ENCODE data around the gene DEF6. TPM values are rescaled to one million over a fixed set of nuclear protein-coding genes. Genes with fewer than 3 reads are reported as not detected.

The DEF6 gene
- total and polyA plus RNA-seq, 2 of the 13 experiments (the other 11 are each of a cell fraction or from before 2014, with no cell fraction given) = 5.2 to 10.0 TPM

DNA sequence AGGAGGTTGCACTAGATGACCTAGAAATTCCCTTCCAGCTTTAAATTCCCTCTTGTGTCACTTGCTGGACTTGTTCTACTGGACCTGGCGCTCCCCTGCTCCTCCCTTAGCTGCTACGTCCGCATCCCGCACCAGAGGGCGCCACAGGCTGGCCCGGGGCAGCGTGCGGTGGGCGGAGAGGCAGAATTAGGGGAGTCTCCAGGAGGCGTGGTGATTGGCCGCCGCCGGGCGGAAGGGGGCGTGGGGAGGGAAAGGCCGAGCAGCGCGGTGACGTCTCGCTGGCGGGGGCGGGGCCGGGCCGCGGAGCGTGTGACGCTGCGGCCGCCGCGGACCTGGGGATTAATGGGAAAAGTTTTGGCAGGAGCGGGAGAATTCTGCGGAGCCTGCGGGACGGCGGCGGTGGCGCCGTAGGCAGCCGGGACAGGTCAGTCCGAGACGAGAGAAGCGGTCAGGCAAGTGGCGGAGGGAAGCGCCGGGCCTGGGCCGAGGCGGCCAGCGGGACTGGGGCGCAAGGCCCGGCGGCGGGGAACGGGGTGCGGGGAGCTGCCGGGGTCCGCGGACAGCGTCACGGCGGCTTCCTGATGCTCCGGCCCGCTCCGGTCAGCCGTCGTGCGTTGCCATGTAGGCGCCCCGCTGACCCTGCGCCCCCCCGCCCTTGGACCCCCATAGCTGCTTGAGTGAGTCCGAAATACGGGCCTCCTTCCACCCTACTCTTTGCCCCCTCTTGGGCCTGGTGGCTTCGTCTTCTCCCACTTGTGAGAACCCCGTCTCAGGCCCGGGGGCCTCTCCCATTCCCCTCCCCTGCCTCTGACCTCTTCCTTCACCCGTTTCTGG is 44.9 kb downstream of the DEF6 start, which contains the start of gene PPARD:
Gene PPARD (plus strand): TSS at position 301 of the 834 bp plus-strand sequence. CDS start 68,530 bp downstream, outside the sequence.
- BruUV-seq (replicated peaks) = no TSS peak
- peak; percentile 86 for FAIRE-seq
- intact Hi-C loops (cut with micrococcal nuclease; ENCODE audit: unreplicated experiment) = loop anchor here (1.0 kb wide), 5 partner anchors 45 to 154 kb away; partner anchors contain the start of genes DEF6 and RPL10A
- TF ChIP-seq, protein P1, sequence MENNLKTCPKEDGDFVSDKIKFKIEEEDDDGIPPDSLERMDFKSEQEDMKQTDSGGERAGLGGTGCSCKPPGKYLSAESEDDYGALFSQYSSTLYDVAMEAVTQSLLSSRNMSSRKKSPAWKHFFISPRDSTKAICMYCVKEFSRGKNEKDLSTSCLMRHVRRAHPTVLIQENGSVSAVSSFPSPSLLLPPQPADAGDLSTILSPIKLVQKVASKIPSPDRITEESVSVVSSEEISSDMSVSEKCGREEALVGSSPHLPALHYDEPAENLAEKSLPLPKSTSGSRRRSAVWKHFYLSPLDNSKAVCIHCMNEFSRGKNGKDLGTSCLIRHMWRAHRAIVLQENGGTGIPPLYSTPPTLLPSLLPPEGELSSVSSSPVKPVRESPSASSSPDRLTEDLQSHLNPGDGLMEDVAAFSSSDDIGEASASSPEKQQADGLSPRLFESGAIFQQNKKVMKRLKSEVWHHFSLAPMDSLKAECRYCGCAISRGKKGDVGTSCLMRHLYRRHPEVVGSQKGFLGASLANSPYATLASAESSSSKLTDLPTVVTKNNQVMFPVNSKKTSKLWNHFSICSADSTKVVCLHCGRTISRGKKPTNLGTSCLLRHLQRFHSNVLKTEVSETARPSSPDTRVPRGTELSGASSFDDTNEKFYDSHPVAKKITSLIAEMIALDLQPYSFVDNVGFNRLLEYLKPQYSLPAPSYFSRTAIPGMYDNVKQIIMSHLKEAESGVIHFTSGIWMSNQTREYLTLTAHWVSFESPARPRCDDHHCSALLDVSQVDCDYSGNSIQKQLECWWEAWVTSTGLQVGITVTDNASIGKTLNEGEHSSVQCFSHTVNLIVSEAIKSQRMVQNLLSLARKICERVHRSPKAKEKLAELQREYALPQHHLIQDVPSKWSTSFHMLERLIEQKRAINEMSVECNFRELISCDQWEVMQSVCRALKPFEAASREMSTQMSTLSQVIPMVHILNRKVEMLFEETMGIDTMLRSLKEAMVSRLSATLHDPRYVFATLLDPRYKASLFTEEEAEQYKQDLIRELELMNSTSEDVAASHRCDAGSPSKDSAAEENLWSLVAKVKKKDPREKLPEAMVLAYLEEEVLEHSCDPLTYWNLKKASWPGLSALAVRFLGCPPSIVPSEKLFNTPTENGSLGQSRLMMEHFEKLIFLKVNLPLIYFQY (CRISPR knock-in tag; IDR thresholded peaks at IDR 0.05; ENCODE audit: borderline replicate concordance) = peak; percentile 76; the same call in 1 of the 2 replicates
- peak; percentile 79; the same call in 1 of the 2 replicates for TF ChIP-seq ZNF331 (CRISPR knock-in tag; IDR thresholded peaks at IDR 0.05)
- TF ChIP-seq ZKSCAN1 (IDR thresholded peaks at IDR 0.05; ENCODE audit: low read length) = peak; percentile 63
- 0 out of 2 replicates have a peak, but pooled peaks have one; percentile 20 for TF ChIP-seq DPF2 (CRISPR knock-in tag; IDR thresholded peaks at IDR 0.05; ENCODE audit: borderline replicate concordance, low read depth)
- TF ChIP-seq ZNF281 (CRISPR knock-in tag; IDR thresholded peaks at IDR 0.05; ENCODE audit: borderline replicate concordance) = no peak
- peak; percentile 78 for TF ChIP-seq GATAD1 (CRISPR knock-in tag; IDR thresholded peaks at IDR 0.05)
- no peak for TF ChIP-seq FOXA1 (IDR thresholded peaks at IDR 0.05)
- TF ChIP-seq FOXA1 (CRISPR knock-in tag; IDR thresholded peaks at IDR 0.05) = peak; percentile 58; the same call in 1 of the 2 replicates
- no peak for TF ChIP-seq IRF9 (CRISPR knock-in tag; IDR thresholded peaks at IDR 0.05; ENCODE audit: borderline replicate concordance)
- no peak for TF ChIP-seq MAFG (CRISPR knock-in tag; IDR thresholded peaks at IDR 0.05)
- peak; percentile 72; the same call in 1 of the 2 replicates for TF ChIP-seq ZNF782 (CRISPR knock-in tag; IDR thresholded peaks at IDR 0.05; ENCODE audit: borderline replicate concordance)
- TF ChIP-seq SNAPC2 (CRISPR knock-in tag; IDR thresholded peaks at IDR 0.05) = peak; percentile 88
- TF ChIP-seq FIP1L1 (IDR thresholded peaks at IDR 0.05; ENCODE audit: borderline replicate concordance, insufficient read depth, low read depth, low read length) = no peak

More for the DNA sequence above, 44.9 kb downstream of the DEF6 start, which contains the start of gene PPARD:
- under 1% methylated on average over 62 of the region's 77 CpGs for WGBS (ENCODE audit: low lambda C conversion rate)
- H3K27me3 ChIP-seq (ENCODE audit: control insufficient read depth in 1 of 2, insufficient read depth in 2 of 2, low read length in 2 of 2) = no peaks in the 10 kb centered on the region; a peak in 1 of 5 replicates
- CTCF ChIA-PET (ENCODE audit: low intra/inter-chr PET ratio, low total read pairs) = interaction anchor here (0.6 to 3.5 kb wide), 8 partner anchors 10 to 125 kb away, joined by 3 to 87 read pairs (median 4); partner anchors contain the start of genes DEF6, FANCE and RPL10A
- peak within 1 kb of the TSS; percentile 83 for H3K9ac ChIP-seq (ENCODE audit: insufficient read depth, low read depth, low read length)
- H3K36me3 ChIP-seq (replicated peaks in 1 of 2; ENCODE audit: control insufficient read depth in 1 of 2, insufficient read depth in 2 of 2, low read length in 2 of 2) = peaks cover 4 to 19% of the 10 kb centered on the region in 2 experiments; a peak in 4 of 5 replicates
- H3K9me3 ChIP-seq (ENCODE audit: low read length) = no peaks in the 10 kb centered on the region
- peak within 1 kb of the TSS; percentile 97 for H3K4me2 ChIP-seq (ENCODE audit: low read depth, low read length)
- DNase-seq (ENCODE audit: low spot score) (peak; percentile 93), ATAC-seq (peak; percentile 95)
- H3K4me3 ChIP-seq (replicated peaks in 1 of 3; ENCODE audit: insufficient read depth in 1 of 3, low read depth in 2 of 3, low read length in 3 of 3) = peak within 1 kb of the TSS; percentile 74 to 89 (median 87)
- in situ Hi-C loops (cut with HindIII; ENCODE audit: extremely low pct_ligation_motif_present, low pct_unique_long_range_greater_than_20kb) = loop anchor here (5.0 kb wide), 2 partner anchors 65 to 110 kb away; partner anchors contain the start of gene FANCE
- H2AFZ ChIP-seq (ENCODE audit: low read length) = no peak within 1 kb of the TSS
- H3K4me1 ChIP-seq (ENCODE audit: insufficient read depth, low read length) = peaks cover 40% of the 10 kb centered on the region
- POLR2A ChIA-PET = interaction anchor here (0.6 to 4.3 kb wide), 12 partner anchors 10 to 155 kb away, joined by 3 to 19 read pairs (median 4); partner anchors contain the start of genes FANCE, RPL10A and ZNF76
- no peaks in the 10 kb centered on the region for H4K20me1 ChIP-seq (ENCODE audit: insufficient read depth, low read length)
- peak within 1 kb of the TSS; percentile 46 for H3K27ac ChIP-seq (ENCODE audit: extremely low read length, insufficient read depth, low read length)
- peaks cover 20% of the 10 kb centered on the region for H3K79me2 ChIP-seq (ENCODE audit: insufficient read depth, low read length)

All from HepG2 (cell line).